Stimulated activated CD8-positive, alpha-beta memory T cell treated with anti-CD3 and anti-CD28 coated beads, Interleukin-15, amount 100 ng/mL, for 48 hours (primary cell): ENCODE data around the gene SERTAD1.

Experiments
- DNase-seq, 2 donors: peaks; one replicate each; pipeline ENCODE4 v3.0.0-alpha.2; 2020; ENCODE audit warnings: low read depth in 2 of 2

SERTAD1 gene

GRCh38 chr19:40377876-40378385 is 47.9 kb downstream of the SERTAD1 start:
- no peak for DNase-seq

DNA sequence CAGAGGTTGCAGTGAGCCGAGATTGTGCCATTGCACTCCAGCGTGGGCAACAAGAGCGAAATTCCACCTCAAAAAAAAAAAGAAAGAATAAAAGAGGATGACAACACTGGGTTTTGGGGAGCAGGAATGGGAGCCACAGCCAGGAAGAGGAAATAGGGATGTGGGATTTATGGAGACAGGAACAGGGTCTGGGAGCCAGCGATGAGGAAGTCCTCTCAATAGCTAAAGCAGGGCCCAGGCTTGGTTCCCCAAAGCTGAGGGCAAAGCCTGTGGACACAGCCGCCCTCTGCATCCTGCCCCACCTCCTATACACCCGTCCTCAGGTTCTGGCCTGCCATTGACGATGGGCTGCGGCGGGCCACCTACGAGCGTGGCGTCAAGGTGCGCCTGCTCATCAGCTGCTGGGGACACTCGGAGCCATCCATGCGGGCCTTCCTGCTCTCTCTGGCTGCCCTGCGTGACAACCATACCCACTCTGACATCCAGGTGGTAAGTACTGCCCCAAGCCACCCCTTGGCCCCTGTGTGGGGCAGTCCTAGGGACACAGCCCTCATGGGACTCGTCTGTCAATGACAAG is 49.4 kb downstream of the SERTAD1 start:
- DNase-seq: no peak

DNA sequence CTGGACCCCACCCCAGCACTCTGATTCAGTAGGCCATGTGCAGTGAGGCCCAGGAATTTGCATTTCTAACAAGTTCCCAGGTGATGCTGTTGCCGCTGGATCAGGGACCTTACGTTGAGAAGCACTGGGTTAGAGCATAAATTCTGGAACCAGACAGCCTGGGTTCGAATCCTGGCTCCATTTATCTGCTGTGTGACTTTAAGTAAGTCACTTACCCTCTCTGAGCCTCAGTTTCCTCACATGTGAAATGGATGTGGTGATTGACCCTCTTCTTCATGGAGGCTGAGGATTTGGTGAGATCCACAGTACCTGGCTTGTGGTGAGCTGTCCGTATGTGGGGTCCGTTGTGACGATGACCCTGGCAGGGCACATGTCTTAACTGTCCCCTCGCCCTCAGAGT is 51.7 kb downstream of the SERTAD1 start:
- no peak for DNase-seq

- DNase-seq: no peak
Observed at GRCh38 chr19:40371802-40372122, 54.0 kb downstream of the SERTAD1 start.
